ENCODE data around the gene GRWD1. TPM values are rescaled to one million over a fixed set of nuclear protein-coding genes. Genes with fewer than 3 reads are reported as not detected.

The GRWD1 gene
- total and polyA plus RNA-seq, 2 of the 8 experiments (the other 6 are each of a cell fraction or from before 2014, with no cell fraction given) = 36.9 to 61.9 TPM

- TF ChIP-seq CTBP2 (IDR thresholded peaks at IDR 0.05; ENCODE audit: borderline replicate concordance, insufficient read depth, insufficient read length, low read length) (no peak), CHD7 (IDR thresholded peaks at IDR 0.05; ENCODE audit: insufficient replicate concordance, low read length) (no peak)
- TF ChIP-seq, protein P1, sequence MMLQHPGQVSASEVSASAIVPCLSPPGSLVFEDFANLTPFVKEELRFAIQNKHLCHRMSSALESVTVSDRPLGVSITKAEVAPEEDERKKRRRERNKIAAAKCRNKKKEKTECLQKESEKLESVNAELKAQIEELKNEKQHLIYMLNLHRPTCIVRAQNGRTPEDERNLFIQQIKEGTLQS (IDR thresholded peaks at IDR 0.05; ENCODE audit: insufficient read depth, low read depth, low read length) = no peak
These were observed 38.6 kb downstream of the GRWD1 start (continued) for GRCh38 chr19:48484247-48484893.
